ENCODE data around the gene HOXA13. TPM values are rescaled to one million over a fixed set of nuclear protein-coding genes. Genes with fewer than 3 reads are reported as not detected.

HOXA13 gene
- polyA plus RNA-seq, 1 donor from 2014 or later, result not detected

GRCh38 chr7:27223941-27224575, 24.2 kb upstream of the HOXA13 start:
- Histone ChIP-seq H3K4me2 (ENCODE audit: low read length) (no peak overlapping the region), H3K36me3 (ENCODE audit: insufficient read depth, low read length) (no peaks in the 10 kb centered on the region), H3K79me2 (replicated peaks; ENCODE audit: insufficient read depth, low read length) (no peaks in the 10 kb centered on the region), H3K9me2 (ENCODE audit: insufficient read depth, low read length) (no peaks in the 10 kb centered on the region), H4K20me1 (ENCODE audit: insufficient read depth) (no peaks in the 10 kb centered on the region), H2AFZ (ENCODE audit: low read depth, low read length) (no peak overlapping the region), H3K9ac (ENCODE audit: low read length) (no peak overlapping the region), H3K4me3 (ENCODE audit: low read length) (no peak overlapping the region), H3K27me3 (ENCODE audit: insufficient read depth, low read depth, low read length) (peaks cover 99% of the 10 kb centered on the region), H3K27ac (ENCODE audit: low read length) (no peak overlapping the region), H3F3A (ENCODE audit: insufficient read depth, low read length, poor library complexity, severe bottlenecking) (no peaks in the 10 kb centered on the region), H3K9me3 (ENCODE audit: low read length) (no peaks in the 10 kb centered on the region)
- no peak for TF ChIP-seq EP300 (conservative IDR thresholded peaks at IDR 0.05; ENCODE audit: poor library complexity, severe bottlenecking)
- no peak for TF ChIP-seq RAD21 (conservative IDR thresholded peaks at IDR 0.05)
- TF ChIP-seq REST (IDR thresholded peaks at IDR 0.05; ENCODE audit: borderline replicate concordance), result no peak
- no peak for TF ChIP-seq SMC3 (conservative IDR thresholded peaks at IDR 0.05; ENCODE audit: poor library complexity)
- no peak for TF ChIP-seq CTCF (IDR thresholded peaks at IDR 0.05; ENCODE audit: poor library complexity, severe bottlenecking)
- TF ChIP-seq MXI1 (conservative IDR thresholded peaks at IDR 0.05; ENCODE audit: poor library complexity, severe bottlenecking), result no peak

- H3K4me2 ChIP-seq (ENCODE audit: low read length), result no peak overlapping the region
- no peak overlapping the region for H2AFZ ChIP-seq (ENCODE audit: low read depth, low read length)
- H4K20me1 ChIP-seq (ENCODE audit: insufficient read depth), result no peaks in the 10 kb centered on the region
- peaks cover 98% of the 10 kb centered on the region for H3K27me3 ChIP-seq (ENCODE audit: insufficient read depth, low read depth, low read length)
- H3K9me3 ChIP-seq (ENCODE audit: low read length), result no peaks in the 10 kb centered on the region
- no peaks in the 10 kb centered on the region for H3F3A ChIP-seq (ENCODE audit: insufficient read depth, low read length, poor library complexity, severe bottlenecking)
- H3K9me2 ChIP-seq (ENCODE audit: insufficient read depth, low read length), result no peaks in the 10 kb centered on the region
- TF ChIP-seq SMC3 (conservative IDR thresholded peaks at IDR 0.05; ENCODE audit: poor library complexity) (no peak), EZH2 (IDR thresholded peaks at IDR 0.05; ENCODE audit: borderline replicate concordance, insufficient read depth, low read length, poor library complexity, severe bottlenecking) (no peak), CTCF (IDR thresholded peaks at IDR 0.05; ENCODE audit: poor library complexity, severe bottlenecking) (no peak), MXI1 (conservative IDR thresholded peaks at IDR 0.05; ENCODE audit: poor library complexity, severe bottlenecking) (no peak), RAD21 (conservative IDR thresholded peaks at IDR 0.05) (no peak), TAF1 (IDR thresholded peaks at IDR 0.05; ENCODE audit: low read depth) (no peak), POLR2AphosphoS5 (IDR thresholded peaks at IDR 0.05) (no peak), REST (IDR thresholded peaks at IDR 0.05; ENCODE audit: borderline replicate concordance) (no peak), EP300 (conservative IDR thresholded peaks at IDR 0.05; ENCODE audit: poor library complexity, severe bottlenecking) (no peak)
- no peak overlapping the region for H3K4me3 ChIP-seq (ENCODE audit: low read length)
- no peaks in the 10 kb centered on the region for H3K36me3 ChIP-seq (ENCODE audit: insufficient read depth, low read length)
- no peak overlapping the region for H3K9ac ChIP-seq (ENCODE audit: low read length)
- no peak overlapping the region for H3K27ac ChIP-seq (ENCODE audit: low read length)
- no peaks in the 10 kb centered on the region for H3K79me2 ChIP-seq (replicated peaks; ENCODE audit: insufficient read depth, low read length)
Measured at GRCh38 chr7:27221201-27221797, 21.4 kb upstream of the HOXA13 start.

Data from neural cell (in vitro differentiated cells).